Neural progenitor cell (in vitro differentiated cells): ENCODE data around the gene NIPAL3.

ENCODE experiments used
- EZH2 ChIP-seq: fragments of 200-600 bp; sonication (generic); IDR thresholded peaks from 2 replicates; pipeline ENCODE4 v1.6.1; 2017; ENCODE audit warnings: antibody characterized with exemption, mild to moderate bottlenecking, moderate library complexity
- TF ChIP-seq, protein P1 (sequence below): fragments of 200-600 bp; sonication (generic); IDR thresholded peaks from 2 replicates; pipeline ENCODE4 v1.5.1; 2017; ENCODE audit warnings: antibody characterized with exemption, mild to moderate bottlenecking

DNA sequence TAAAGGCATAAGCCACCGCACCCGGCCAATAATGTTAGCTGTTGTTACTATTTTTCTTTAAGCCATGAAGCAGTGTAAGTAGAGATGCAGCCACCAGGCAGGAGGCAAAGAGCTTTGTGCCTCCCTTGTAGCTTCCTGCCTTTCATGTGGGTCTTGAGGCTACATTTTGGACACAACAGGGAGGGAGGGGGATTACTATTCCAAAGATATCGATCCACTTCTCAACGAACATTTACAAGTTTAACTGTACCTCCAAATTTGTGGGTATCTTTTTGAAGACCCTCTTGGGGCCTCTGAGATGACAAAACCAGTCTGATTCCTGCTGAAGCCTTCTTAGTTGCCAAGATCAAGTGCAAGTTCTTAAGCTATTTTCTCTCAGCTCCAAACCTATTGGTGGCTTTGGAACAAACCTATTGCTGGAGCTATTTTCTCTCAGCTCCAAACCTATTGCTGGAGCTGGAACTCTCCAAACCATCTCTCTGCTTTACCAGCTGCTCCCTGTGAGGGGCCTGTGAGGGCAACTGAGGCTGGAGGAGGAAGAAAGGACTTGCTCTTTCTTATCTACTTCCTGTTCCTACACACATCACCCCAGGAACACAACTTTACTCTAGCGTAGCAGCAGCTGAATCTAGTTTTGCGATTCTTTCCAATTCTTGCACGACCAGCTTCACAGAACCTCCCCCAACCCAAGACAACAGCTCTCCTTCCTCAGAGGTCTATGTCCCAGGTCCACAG is 70.9 kb downstream of the NIPAL3 start:
- no peak for TF ChIP-seq EZH2
- TF ChIP-seq, protein P1, sequence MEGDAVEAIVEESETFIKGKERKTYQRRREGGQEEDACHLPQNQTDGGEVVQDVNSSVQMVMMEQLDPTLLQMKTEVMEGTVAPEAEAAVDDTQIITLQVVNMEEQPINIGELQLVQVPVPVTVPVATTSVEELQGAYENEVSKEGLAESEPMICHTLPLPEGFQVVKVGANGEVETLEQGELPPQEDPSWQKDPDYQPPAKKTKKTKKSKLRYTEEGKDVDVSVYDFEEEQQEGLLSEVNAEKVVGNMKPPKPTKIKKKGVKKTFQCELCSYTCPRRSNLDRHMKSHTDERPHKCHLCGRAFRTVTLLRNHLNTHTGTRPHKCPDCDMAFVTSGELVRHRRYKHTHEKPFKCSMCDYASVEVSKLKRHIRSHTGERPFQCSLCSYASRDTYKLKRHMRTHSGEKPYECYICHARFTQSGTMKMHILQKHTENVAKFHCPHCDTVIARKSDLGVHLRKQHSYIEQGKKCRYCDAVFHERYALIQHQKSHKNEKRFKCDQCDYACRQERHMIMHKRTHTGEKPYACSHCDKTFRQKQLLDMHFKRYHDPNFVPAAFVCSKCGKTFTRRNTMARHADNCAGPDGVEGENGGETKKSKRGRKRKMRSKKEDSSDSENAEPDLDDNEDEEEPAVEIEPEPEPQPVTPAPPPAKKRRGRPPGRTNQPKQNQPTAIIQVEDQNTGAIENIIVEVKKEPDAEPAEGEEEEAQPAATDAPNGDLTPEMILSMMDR: no peak
